HG03442 (cell line): ENCODE measurements around the gene SPN.
"Not testable (repeated sequence)": the region's sequence is repeated elsewhere in the genome, so short reads cannot be mapped to it uniquely, and the experiment has no call there.

ENCODE experiments used
- ATAC-seq: cut with Tn5 transposase; IDR thresholded peaks from one replicate; pipeline ENCODE4 v1.9.1; 2021; ENCODE audit warnings: mild to moderate bottlenecking, moderate library complexity; ENCODE audit not compliant: unreplicated experiment

SPN gene

DNA sequence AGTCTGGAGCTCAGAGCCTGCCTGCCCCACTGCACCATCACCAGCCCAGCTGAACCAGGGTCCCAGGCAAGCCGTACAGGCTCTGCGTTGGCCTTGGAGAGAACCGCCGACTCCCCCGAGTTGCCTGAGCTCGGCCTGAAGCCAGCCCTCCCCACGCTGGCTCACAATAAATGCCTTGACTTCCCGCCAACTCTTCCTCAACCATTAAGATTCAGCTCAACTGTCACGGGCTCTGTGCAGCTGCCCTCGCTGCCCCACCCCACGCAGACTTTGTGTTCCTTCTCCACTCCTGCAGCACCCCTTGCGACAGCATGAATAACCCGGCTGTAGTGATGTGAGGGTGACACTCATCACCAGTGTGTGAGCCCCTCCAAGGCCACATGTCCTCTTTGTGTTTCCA, 11.1 kb downstream of the SPN start:
- no peak for ATAC-seq

DNA sequence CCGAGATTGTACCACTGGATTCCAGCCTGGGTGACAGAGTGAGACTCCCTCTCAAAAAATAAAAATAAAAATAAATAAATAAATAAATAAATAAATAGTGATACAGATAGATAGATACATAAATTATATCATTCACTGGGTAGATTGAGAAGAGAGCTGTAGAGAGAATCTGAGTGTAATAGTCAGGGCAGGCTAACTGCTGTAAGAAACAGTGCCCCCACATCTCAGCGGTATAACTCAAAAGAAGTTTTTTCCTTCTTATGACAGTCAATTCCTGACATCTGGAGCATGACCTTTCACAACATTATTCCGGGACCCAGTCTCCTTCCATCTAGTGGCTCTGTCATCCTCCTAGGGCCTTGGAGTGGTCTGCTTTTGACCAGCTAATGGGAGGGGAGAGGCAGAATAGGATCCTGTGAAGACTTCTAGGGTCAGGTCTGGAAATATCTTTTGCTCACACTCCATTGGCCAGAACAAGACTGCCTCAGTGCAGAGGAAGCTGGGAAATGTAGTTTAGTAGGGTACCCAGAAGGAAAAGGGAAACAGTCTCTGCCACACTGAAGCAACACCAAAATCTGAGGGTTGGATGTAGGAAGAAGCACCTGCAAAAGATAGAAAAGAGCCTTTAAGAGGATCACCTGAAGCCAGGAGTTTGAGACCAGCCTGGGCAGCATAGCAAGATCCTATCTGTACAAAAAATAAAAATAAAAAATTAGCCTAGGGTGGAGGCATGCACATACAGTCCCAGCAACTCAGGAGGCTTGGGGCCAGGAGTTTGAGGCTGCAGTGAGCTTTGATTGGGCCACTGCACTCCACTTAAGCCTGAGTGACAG, 13.0 kb downstream of the SPN start:
- no peak for ATAC-seq

DNA sequence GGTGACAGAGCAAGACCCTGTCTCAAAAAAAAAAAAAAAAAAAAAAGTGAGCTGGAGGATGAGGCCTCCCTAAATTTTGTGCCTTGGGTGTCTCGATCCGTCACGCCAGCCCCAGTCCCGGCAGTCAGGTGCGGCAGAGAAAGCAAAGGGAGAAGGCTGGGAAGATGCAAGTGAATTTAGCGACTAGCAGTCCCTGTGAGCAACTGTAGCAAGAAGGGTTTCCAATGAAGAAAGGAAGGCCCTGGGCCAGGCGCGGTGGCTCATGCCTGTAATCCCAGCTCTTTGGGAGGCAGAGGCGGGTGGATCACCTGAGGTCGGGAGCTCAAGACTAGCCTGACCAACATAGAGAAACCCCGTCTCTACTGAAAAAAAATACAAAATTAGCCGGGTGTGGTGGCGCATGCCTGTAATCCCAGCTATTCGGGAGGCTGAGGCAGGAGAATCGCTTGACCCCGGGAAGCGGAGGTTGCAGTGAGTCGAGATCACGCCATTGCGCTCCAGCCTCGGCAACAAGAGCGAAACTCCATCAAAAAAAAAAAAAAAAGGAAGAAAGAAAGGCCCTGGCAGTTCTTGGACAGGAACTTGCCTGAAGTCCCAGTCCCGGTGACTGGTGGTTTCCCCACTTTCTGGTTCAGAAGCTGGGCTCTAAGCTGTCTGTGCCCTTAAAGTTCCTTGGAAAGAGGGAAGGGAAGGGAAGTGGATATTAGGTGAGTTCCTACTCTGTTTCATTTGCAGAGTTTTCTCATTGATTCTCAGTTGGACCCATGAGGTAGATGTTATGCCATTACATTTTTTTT, 14.1 kb downstream of the SPN start:
- no peak for ATAC-seq

DNA sequence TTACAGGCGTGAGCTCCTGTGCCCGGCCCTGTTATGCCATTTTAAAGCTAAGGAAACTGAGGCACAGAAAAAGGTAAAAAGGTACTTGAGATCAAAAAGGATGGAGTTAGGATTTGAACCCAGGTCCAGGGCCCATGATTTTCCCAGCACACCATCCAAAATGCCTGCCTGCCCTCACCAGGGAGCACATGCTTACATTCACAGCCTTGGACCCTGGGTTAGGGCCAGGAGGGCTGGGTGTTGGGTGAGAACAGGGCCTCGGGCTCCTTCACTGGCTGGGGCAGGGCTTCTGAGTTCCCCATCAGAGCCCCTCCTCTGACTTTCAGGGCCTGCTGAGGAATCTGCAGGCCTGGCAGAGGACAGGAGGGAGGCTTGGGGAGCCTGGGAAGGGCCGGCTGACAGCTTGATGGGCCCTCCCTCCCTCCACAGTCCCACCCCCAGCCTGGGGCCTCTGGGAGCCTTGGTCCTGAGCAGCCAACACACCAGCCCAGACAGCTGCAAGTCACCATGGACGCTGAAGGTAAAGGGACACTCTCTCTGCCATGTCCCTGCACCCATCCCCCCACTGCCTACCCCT, 15.7 kb downstream of the SPN start, which contains the start of gene QPRT:
QPRT (plus strand) TSS at position 490 of the 577 bp plus-strand sequence; CDS start at position 508, 18 bp downstream.
- ATAC-seq = no peak

DNA sequence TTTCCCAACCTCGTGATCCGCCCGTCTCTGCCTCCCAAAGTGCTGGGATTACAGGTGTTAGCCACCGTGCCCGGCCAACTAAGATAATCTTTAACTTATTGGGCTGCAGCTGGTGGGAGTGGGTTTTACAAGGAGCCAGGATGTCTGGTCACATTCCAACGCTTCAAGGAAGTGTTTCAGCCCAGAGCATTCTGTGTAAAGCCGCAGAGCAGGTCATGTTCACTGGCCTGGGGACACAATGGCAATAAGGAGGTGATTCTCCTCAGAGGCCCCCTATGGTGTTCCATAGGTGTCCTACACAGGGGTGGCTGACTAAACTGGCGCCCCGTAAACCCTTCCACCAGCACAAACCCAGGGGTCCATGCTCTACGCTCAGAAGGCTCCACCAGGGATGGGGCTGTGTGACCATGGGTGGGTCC, 17.1 kb downstream of the SPN start:
- no peak for ATAC-seq

DNA sequence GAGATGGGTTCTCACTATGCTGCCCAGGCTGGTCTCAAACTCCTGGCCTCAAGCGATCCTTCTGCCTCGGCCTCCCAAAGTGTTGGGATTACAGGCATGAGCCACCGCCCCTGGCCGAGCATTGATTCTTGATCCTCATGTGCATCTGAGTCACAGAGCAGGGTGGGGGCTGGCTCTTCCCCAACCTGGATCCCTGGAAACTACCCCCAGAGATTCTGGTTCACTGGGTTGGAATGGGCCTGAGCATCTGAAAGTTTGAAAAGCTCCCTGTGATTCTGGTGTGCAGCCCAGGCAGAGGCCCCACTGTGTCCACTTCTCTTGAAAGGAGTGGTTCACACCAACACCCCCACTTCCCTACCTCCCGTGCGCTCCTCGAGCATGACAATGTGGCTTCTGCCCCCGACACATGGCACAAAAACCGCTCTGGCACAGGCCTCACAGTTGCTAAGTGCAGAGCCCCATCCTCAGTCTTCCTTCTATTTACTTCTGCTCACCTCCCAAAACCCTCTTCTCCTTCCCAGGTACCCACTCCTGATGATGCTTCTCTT, 20.6 kb downstream of the SPN start:
- no peak for ATAC-seq

DNA sequence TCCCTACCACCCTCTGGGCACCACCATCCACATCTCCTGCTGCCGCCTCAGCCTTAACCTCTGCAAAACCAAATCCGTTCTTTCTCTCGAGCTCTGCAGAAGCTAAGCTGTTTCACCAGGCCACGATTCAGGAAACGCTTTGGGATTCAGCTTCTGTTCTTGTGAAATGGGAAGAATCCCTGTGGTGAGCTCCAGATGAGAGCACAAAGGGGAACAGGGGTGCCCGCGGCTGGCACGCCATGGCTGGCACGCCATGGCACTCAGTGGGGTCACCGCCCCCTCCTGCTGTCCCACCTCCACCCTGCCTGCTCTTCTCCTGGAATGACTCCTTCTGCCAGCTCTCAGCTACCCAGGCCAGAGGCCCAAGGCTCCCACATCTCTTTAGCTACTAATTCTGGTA, 21.6 kb downstream of the SPN start:
- ATAC-seq = no peak

DNA sequence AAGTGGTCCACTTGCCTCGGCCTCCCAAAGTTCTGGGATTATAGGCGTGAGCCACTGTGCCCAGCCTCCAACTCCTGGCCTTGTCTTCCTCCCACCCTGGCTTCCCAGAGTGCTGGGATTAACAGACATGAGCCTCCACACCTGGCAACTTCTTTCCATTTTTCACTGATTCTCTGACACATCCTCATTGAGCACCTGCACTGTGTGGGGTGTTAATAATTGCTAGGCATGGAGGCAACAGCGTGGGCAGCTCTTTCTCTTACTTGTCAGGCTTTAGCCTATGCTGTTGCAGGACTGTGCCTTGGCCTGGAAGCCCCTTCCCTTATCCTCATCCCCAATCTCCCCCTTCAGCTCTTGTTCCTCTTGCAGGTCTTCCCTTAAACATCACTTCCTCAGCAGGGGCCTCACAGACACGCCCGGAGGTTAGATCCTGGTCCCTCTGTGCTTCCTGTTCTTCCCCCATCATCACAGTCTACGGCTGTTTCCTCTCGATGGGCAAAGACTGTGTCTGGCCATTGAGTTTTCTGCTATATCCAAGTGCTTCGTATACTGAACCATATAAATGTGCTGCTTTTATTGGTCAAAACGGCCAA, 23.8 kb downstream of the SPN start:
- ATAC-seq = no peak

DNA sequence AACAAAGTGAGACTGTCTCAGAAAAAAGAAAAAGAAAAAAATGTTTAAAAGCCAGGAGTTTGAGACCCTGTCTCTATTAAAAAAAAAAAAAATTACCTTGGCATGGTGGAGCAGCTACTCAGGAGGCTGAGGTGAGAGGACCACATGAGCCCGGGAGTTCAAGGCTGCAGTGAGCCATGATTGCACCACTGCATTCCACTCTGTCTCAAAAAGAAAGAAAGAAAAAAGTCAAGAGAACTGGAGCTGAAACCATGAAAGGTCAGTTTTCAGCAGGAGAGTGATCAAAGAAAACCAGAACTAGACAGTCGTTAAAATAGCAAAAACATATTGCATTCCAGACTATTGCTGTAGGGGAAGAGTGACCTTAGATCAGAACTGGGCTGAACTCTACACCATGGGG, 24.7 kb downstream of the SPN start:
- no peak for ATAC-seq

DNA sequence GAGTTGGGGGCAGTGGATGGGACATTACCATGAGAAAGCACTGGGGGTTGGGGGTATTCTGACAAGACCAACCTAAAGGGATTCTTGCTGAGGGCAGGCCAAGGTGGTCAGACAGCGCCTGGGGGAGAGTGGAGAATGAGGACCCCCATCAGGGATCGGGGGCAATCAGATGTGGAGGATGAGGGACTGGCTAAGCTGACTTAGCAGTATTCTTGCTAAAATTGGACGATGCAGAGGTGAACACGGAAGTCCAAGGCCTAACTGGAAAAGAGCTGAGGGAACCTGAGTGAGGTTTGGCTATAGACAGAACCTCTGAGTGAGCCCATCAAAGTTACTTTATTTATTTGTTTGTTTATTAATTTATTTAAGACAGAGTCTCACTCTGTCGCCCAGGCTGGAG, 25.1 kb downstream of the SPN start:
- no peak for ATAC-seq

DNA sequence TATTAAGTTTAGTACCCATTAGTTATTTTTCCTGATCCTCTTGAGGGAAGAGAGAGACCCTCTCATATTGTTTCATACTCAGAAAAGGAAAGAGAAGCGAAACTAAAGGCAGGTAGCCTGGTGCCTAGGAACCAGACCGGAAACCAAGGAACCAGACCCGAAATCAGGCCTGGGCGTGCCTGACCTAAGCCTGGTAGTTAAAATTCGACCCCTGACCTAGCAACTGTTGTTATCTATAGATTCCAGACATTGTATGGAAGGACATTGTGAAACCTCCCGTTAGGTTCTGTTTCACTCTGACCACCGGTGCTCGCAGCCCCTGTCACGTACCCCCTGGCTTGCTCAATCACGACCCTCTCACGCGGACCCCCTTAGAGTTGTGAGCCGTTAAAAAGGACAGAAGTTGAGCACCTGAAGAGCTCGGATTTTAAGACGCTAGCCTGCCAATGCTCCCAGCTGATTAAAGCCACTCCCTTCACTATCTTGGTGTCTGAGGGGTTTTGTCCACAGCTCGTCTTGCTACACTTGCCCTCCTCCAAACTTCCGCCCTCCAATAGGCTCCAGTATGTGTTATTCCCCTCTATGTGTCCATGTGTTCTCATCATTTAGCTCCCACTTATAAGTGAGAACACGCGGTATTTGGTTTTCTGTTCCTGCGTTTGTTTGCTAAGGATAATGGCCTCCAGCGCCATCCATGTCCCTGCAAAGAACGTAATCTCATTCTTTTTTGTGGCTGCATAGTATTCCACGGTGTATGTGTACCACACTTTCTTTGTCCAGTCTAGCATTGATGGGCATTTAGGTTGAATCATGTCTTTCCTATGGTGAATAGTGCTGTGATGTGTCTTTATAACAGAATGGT, 26.7 kb downstream of the SPN start:
- ATAC-seq = not testable (repeated sequence)

DNA sequence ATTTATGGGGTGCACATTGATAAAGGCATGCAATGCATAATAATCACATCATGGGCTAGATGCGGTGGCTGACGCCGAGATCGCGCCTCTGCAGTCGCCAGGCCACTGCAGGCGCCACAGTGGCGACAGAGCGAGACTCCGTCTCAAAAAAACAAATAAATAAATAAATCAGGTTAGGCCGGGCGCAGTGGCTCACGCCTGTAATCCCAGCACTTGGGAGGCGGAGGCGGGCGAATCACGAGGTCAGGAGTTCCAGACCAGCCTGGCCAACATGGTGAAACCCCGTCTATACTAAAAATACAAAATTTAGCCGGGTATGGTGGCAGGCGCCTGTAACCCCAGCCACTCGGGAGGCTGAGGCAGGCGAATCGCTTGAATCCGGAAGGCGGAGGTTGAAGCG, 29.6 kb downstream of the SPN start:
- not testable (repeated sequence) for ATAC-seq

DNA sequence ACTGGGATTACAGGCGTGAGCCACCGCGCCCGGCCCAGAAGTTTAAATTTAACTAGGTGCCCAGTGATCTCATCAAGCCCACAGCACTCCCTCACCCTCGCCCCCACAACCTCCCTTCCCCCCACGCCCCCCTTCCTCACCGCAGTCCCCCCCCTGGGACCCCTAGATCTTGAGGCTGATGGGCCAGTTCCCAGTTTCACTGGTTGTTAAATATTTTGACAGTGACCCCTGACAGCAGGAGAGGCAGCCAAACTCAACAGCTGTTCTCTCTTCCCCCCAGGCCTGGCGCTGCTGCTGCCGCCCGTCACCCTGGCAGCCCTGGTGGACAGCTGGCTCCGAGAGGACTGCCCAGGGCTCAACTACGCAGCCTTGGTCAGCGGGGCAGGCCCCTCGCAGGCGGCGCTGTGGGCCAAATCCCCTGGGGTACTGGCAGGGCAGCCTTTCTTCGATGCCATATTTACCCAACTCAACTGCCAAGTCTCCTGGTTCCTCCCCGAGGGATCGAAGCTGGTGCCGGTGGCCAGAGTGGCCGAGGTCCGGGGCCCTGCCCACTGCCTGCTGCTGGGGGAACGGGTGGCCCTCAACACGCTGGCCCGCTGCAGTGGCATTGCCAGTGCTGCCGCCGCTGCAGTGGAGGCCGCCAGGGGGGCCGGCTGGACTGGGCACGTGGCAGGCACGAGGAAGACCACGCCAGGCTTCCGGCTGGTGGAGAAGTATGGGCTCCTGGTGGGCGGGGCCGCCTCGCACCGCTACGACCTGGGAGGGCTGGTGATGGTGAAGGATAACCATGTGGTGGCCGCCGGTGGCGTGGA, 31.5 kb downstream of the SPN start:
- no peak for ATAC-seq

DNA sequence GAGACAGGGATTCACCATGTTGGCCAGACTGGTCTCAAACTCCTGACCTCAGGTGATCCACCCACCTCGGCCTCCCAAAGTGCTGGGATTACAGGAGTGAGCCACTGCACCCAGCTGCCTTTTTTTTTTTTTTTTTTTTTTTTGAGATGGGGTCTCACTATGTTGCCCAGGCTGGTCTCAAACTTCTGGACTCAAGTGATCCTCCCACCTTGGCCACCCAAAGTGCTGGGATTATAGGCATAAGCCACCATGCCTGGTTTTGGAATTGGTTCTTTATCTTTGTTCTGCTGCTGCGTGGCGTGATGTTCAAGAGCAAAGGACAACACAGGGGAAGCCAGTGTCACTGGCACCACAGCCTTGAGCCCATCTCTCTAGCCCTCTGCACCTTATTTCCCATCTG, 32.6 kb downstream of the SPN start:
- ATAC-seq = not testable (repeated sequence)

DNA sequence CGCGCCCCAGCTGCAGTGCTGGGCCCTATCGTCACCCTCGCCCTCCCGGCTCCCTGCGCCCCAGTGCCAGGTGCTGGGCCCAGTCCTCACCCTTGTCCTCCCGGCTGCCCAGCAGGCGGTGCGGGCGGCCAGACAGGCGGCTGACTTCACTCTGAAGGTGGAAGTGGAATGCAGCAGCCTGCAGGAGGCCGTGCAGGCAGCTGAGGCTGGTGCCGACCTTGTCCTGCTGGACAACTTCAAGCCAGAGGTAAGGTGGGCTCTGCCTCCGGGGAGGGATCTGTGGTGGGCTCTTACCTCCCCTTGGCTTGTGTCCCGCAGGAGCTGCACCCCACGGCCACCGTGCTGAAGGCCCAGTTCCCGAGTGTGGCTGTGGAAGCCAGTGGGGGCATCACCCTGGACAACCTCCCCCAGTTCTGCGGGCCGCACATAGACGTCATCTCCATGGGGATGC, 33.9 kb downstream of the SPN start:
- ATAC-seq = no peak

DNA sequence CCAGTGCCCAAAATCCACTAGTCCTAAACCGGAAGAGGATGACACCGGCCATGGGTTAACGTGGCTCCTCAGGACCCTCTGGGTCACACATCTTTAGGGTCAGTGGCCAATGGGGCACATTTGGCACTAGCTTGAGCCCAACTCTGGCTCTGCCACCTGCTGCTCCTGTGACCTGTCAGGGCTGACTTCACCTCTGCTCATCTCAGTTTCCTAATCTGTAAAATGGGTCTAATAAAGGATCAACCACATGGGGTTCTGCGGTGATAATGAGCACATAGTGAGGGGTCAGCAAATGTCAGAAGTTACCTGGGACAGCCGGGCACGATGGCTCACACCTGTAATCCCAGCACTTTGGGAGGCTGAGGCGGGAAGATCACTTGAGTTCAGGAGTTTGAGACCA, 34.3 kb downstream of the SPN start:
- ATAC-seq = no peak

DNA sequence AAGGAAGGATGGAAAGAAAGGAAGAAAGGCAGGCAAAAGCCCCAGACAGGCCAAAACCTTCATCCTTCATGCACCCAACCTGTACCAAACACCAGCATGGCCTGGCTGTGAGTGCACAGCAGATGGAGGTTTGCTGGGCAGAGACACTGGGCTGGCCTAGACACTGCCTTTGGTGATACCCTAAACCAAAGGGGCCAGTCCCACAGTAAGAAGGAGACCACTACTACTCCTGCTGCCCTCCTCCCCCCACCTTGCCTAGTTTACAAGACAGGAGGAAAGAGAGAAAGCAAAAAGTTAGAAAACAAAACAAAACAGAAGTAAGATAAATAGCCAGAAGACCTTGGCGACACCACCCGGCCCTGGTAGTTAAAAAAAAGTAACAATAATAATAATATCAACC, 35.0 kb downstream of the SPN start:
- no peak for ATAC-seq

DNA sequence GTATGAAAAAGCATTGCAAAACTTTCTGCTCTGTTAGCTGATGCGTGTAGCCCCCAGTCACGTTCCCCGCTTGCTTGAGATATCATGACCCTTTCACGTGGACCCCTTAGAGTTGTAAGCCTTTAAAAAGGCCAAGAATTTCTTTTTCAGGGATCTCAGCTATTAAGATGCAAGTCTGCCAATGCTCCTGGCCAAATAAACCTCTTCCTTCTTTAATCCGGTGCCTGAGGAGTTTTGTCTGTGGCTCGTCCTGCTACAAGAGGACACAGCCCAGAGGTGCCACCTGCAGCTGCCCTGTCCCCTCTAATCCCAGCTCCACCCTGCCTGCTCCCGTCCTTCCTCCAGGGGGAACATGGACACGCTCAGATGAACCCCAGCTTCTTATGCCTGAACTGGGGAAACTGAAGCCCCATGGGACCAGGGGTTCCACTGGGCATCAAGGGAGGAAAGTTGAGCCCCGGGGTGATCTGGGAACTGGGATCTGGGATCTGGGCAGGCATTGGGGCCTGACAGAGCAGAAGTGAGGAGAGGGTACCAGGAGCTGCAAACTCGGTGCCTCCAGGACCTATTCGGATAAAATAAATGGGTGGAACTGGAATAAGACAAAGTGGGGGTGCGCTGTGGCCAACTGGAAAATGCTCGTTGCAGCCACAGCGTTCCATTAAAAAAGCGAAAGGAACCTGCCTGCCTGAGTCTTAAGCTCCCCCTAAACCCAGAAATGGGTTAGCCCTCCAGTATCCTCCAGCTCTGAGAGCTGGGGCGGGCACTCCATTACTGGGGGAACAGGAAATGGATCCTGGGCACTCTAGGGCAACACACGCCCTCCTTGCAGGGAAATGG, 35.7 kb downstream of the SPN start:
- ATAC-seq = no peak
